ENCODE data around the gene PRPF6. TPM values are rescaled to one million over a fixed set of nuclear protein-coding genes. Genes with fewer than 3 reads are reported as not detected.

PRPF6 gene
- total and polyA plus RNA-seq, 2 of the 13 experiments (the other 11 are each of a cell fraction or from before 2014, with no cell fraction given), result 63.7 to 101 TPM

GRCh38 chr20:64056639-64056888, 75.6 kb downstream of the PRPF6 start (continued):
- TF ChIP-seq AKNA (CRISPR knock-in tag; IDR thresholded peaks at IDR 0.05; ENCODE audit: borderline replicate concordance), result no peak
- no peak for TF ChIP-seq ZNF572 (CRISPR knock-in tag; IDR thresholded peaks at IDR 0.05)
- TF ChIP-seq ZNF460 (CRISPR knock-in tag; IDR thresholded peaks at IDR 0.05; ENCODE audit: borderline replicate concordance), result no peak
- TF ChIP-seq MED8 (CRISPR knock-in tag; IDR thresholded peaks at IDR 0.05; ENCODE audit: insufficient replicate concordance), result peak; percentile 18
- TF ChIP-seq HCFC1 (IDR thresholded peaks at IDR 0.05; ENCODE audit: low read depth, low read length), result no peak
- TF ChIP-seq NR2F6 (IDR thresholded peaks at IDR 0.05), result peak; percentile 84
- TF ChIP-seq NR2F6 (CRISPR knock-in tag; IDR thresholded peaks at IDR 0.05), result peak; percentile 93
- TF ChIP-seq RARA (CRISPR knock-in tag; IDR thresholded peaks at IDR 0.05), result peak; percentile 91
- TF ChIP-seq, protein P1, sequence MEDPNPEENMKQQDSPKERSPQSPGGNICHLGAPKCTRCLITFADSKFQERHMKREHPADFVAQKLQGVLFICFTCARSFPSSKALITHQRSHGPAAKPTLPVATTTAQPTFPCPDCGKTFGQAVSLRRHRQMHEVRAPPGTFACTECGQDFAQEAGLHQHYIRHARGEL (CRISPR knock-in tag; IDR thresholded peaks at IDR 0.05), result no peak
- TF ChIP-seq, protein P2, sequence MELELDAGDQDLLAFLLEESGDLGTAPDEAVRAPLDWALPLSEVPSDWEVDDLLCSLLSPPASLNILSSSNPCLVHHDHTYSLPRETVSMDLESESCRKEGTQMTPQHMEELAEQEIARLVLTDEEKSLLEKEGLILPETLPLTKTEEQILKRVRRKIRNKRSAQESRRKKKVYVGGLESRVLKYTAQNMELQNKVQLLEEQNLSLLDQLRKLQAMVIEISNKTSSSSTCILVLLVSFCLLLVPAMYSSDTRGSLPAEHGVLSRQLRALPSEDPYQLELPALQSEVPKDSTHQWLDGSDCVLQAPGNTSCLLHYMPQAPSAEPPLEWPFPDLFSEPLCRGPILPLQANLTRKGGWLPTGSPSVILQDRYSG (CRISPR knock-in tag; IDR thresholded peaks at IDR 0.05), result no peak
- TF ChIP-seq ZNF224 (CRISPR knock-in tag; IDR thresholded peaks at IDR 0.05), result no peak
- TF ChIP-seq MNT (IDR thresholded peaks at IDR 0.05), result no peak
- no peak for TF ChIP-seq STAG1 (CRISPR knock-in tag; IDR thresholded peaks at IDR 0.05)
- TF ChIP-seq KMT2B (CRISPR knock-in tag; IDR thresholded peaks at IDR 0.05), result no peak
- TF ChIP-seq SMARCE1 (IDR thresholded peaks at IDR 0.05; ENCODE audit: borderline replicate concordance), result no peak
- TF ChIP-seq ZNF775 (CRISPR knock-in tag; IDR thresholded peaks at IDR 0.05; ENCODE audit: borderline replicate concordance), result no peak
- 0 out of 2 replicates have a peak, but pooled peaks have one; percentile 4 for TF ChIP-seq ZNF710 (CRISPR knock-in tag; IDR thresholded peaks at IDR 0.05; ENCODE audit: borderline replicate concordance)
- TF ChIP-seq MAX (IDR thresholded peaks at IDR 0.05), result no peak
- no peak for TF ChIP-seq TOE1 (CRISPR knock-in tag; IDR thresholded peaks at IDR 0.05)
- TF ChIP-seq KAT2B (IDR thresholded peaks at IDR 0.05; ENCODE audit: borderline replicate concordance, low read depth, low read length), result no peak
- peak; percentile 86 for TF ChIP-seq ZNF430 (CRISPR knock-in tag; IDR thresholded peaks at IDR 0.05)
- no peak for TF ChIP-seq RFXANK (CRISPR knock-in tag; IDR thresholded peaks at IDR 0.05)
- TF ChIP-seq, protein P3, sequence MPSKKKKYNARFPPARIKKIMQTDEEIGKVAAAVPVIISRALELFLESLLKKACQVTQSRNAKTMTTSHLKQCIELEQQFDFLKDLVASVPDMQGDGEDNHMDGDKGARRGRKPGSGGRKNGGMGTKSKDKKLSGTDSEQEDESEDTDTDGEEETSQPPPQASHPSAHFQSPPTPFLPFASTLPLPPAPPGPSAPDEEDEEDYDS (CRISPR knock-in tag; IDR thresholded peaks at IDR 0.05), result no peak

All from HepG2 (cell line).